K562 (cell line): ENCODE measurements around the gene RAB21. TPM values are rescaled to one million over a fixed set of nuclear protein-coding genes. Genes with fewer than 3 reads are reported as not detected.
"Not testable (repeated sequence)": the region's sequence is repeated elsewhere in the genome, so short reads cannot be mapped to it uniquely, and the experiment has no call there.

Experiments
- ATAC-seq: fragments of 200-7000 bp; cut with Tn5 transposase; 3 replicates; pipeline ENCODE4 v1.9.1; 2020; ENCODE audit warnings: moderate library complexity
- BruUV-seq: library from RNA; stranded (reverse); fragments of 400-500 nt; replicated peaks from 2 replicates; lab custom pipeline; 2021; lab: Mats Ljungman, UMichigan
- CTCF ChIA-PET: fragments of 300-600 bp; formaldehyde crosslinking; extraction: SDS; loops from one replicate; lab custom pipeline; 2021; ENCODE audit warnings: low intra/inter-chr PET ratio; lab: Yijun Ruan, JAX
- POLR2A ChIA-PET: fragments of 300-600, 350-650 bp; sonication (Branson Sonifier 250); formaldehyde crosslinking; extraction: SDS; loops from one replicate; lab custom pipeline; 2021; ENCODE audit warnings: antibody characterized with exemption, inconsistent platforms; lab: Yijun Ruan, JAX
- DNase-seq, 4 experiments: peaks; one replicate each; pipeline versions ENCODE4 v3.0.0 to v3.0.0-alpha.2; 2011 to 2018; ENCODE audit warnings: low spot score in 3 of 4, mixed read lengths in 3 of 4; ENCODE audit errors: extremely low read depth in 1 of 4
- FAIRE-seq: peaks from 2 replicates; lab custom pipeline; 2011; peaks lifted over from hg19 to GRCh38; lab: Jason Lieb, UNC
- H2AFZ ChIP-seq: 2 replicates; pipeline ENCODE4 v1.6.0; 2011; ENCODE audit warnings: low read depth, low read length, control low read depth, inconsistent platforms
- H3K27ac ChIP-seq: fragments of 200-600 bp; 3 replicates; pipeline ENCODE4 v1.8.0; 2011; ENCODE audit warnings: low read depth, mild to moderate bottlenecking, control low read depth, inconsistent platforms, low read length, moderate library complexity, mixed read lengths; ENCODE audit errors: extremely low read depth
- H3K27me3 ChIP-seq, 2 experiments: fragments of 300-600 bp in 1 of 2; 2 replicates in 1 of 2; 3 replicates in 1 of 2; pipeline versions ENCODE4 v1.6.0 to v1.8.0; 2011; ENCODE audit warnings: inconsistent platforms in 2 of 2, low read length in 2 of 2, mild to moderate bottlenecking in 1 of 2, mixed read lengths in 1 of 2, moderate library complexity in 1 of 2; ENCODE audit not compliant: control insufficient read depth in 2 of 2, insufficient read depth in 2 of 2
- H3K36me3 ChIP-seq: fragments of 300-600 bp; 3 replicates; pipeline ENCODE4 v1.8.0; 2011; ENCODE audit warnings: mild to moderate bottlenecking, low read length, inconsistent platforms; ENCODE audit not compliant: control insufficient read depth, insufficient read depth
- H3K4me1 ChIP-seq, 2 experiments: fragments of 200-600 bp in 1 of 2; replicated peaks in 1 of 2; 2 replicates in 1 of 2; 3 replicates in 1 of 2; pipeline versions ENCODE4 v1.5.1 to v1.8.0; 2011; ENCODE audit warnings: inconsistent platforms in 2 of 2, low read length in 2 of 2, mild to moderate bottlenecking in 1 of 2, mixed read lengths in 1 of 2, moderate library complexity in 1 of 2; ENCODE audit not compliant: control insufficient read depth in 2 of 2, insufficient read depth in 2 of 2
- H3K4me2 ChIP-seq: 2 replicates; pipeline ENCODE4 v1.6.1; 2011; ENCODE audit warnings: low read length, control low read depth, inconsistent platforms, mixed read lengths; ENCODE audit not compliant: insufficient read depth
- H3K4me3 ChIP-seq: fragments of 200-600 bp; sonication (generic), shearing (Covaris generic); 2 replicates; pipeline ENCODE4 v1.5.1; 2016; ENCODE audit warnings: control low read depth, inconsistent platforms
- H3K79me2 ChIP-seq: fragments of 200-600 bp; 3 replicates; pipeline ENCODE4 v1.8.0; 2011; ENCODE audit warnings: low read length, inconsistent platforms; ENCODE audit not compliant: control insufficient read depth, insufficient read depth
- H3K9ac ChIP-seq, 2 experiments: 2 replicates each; pipeline versions ENCODE4 v1.6.0 to v1.6.1; 2011; ENCODE audit warnings: low read depth in 2 of 2, low read length in 2 of 2, control low read depth in 1 of 2, inconsistent platforms in 1 of 2, mild to moderate bottlenecking in 1 of 2, mixed read lengths in 1 of 2; ENCODE audit not compliant: insufficient read depth in 1 of 2
- H3K9me1 ChIP-seq: one replicate; pipeline ENCODE4 v1.6.0; 2011; ENCODE audit warnings: inconsistent platforms, mild to moderate bottlenecking, low read length, moderate library complexity; ENCODE audit not compliant: control insufficient read depth, insufficient read depth
- H3K9me3 ChIP-seq: replicated peaks from 2 replicates; pipeline ENCODE4 v1.5.1; 2011; ENCODE audit warnings: low read depth, low read length, inconsistent platforms; ENCODE audit not compliant: control insufficient read depth, insufficient read depth
- H4K20me1 ChIP-seq: replicated peaks from 2 replicates; pipeline ENCODE4 v1.6.1; 2011; ENCODE audit warnings: low read length, inconsistent platforms, mixed read lengths; ENCODE audit not compliant: control insufficient read depth, insufficient read depth
- ASH1L ChIP-seq: fragments of 450-650 bp; IDR thresholded peaks from 2 replicates; pipeline ENCODE4 v1.6.1; 2018; ENCODE audit warnings: borderline replicate concordance, mild to moderate bottlenecking, low read depth; ENCODE audit not compliant: partially characterized antibody
- BRCA1 ChIP-seq, 2 experiments: fragments of 450-650 bp in 1 of 2; sonication (generic) in 1 of 2; formaldehyde crosslinking in 1 of 2; IDR thresholded peaks; 2 replicates each; pipeline versions ENCODE4 v1.5.0 to v1.6.1; 2017 to 2020; ENCODE audit warnings: mild to moderate bottlenecking in 1 of 2, missing genetic modification reagents in 1 of 2
- ESRRA ChIP-seq: fragments of 450-650 bp; IDR thresholded peaks from 2 replicates; pipeline ENCODE4 v1.6.1; 2014; ENCODE audit warnings: low read depth, mild to moderate bottlenecking, moderate library complexity, borderline replicate concordance
- HEY1 ChIP-seq: fragments of 250-450 bp; sonication (Bioruptor Pico); IDR thresholded peaks from 2 replicates; pipeline ENCODE4 v1.5.0; 2020; ENCODE audit warnings: mild to moderate bottlenecking, moderate library complexity, borderline replicate concordance
- KHSRP ChIP-seq: fragments of 450-650 bp; IDR thresholded peaks from 2 replicates; pipeline ENCODE4 v1.6.1; 2017
- MCM3 ChIP-seq: fragments of 450-650 bp; IDR thresholded peaks from 2 replicates; pipeline ENCODE4 v1.6.1; 2016
- MED1 ChIP-seq: sonication (generic); formaldehyde crosslinking; IDR thresholded peaks from 2 replicates; pipeline ENCODE4 v1.8.1; 2023; ENCODE audit warnings: missing genetic modification reagents, borderline replicate concordance
- SAFB2 ChIP-seq: fragments of 200-400 bp; formaldehyde crosslinking; IDR thresholded peaks from 2 replicates; pipeline ENCODE4 v1.6.1; 2018; ENCODE audit warnings: borderline replicate concordance, low read length, low read depth, moderate library complexity; ENCODE audit not compliant: severe bottlenecking
- ZNF12 ChIP-seq: sonication (generic); formaldehyde crosslinking; IDR thresholded peaks from 2 replicates; pipeline ENCODE4 v1.4.0; 2020; ENCODE audit warnings: mild to moderate bottlenecking, missing genetic modification reagents
- ZNF121 ChIP-seq: sonication (generic); formaldehyde crosslinking; conservative IDR thresholded peaks from 2 replicates; pipeline ENCODE4 v1.8.0; 2022; ENCODE audit warnings: missing genetic modification reagents
- ZNF77 ChIP-seq: fragments of 250-450 bp; sonication (Bioruptor Pico); IDR thresholded peaks from 2 replicates; pipeline ENCODE4 v1.5.0; 2020
- WGBS: fragments of 100-300 bp; shearing (Covaris generic); methylation state at CpG from one replicate; pipeline ENCODE4 v1.1.6; 2016; ENCODE audit warnings: low coverage, mixed read lengths; ENCODE audit not compliant: insufficient coverage; ENCODE audit errors: missing lambda C conversion rate; 5-methylcytosine and 5-hydroxymethylcytosine counted together
- in situ Hi-C: fragments of 300-500 bp; cut with MboI; formaldehyde crosslinking; loops from 4 replicates; pipeline ENCODE4 v1.15.0; 2018; ENCODE audit warnings: inconsistent platforms, mixed read lengths
- intact Hi-C: fragments of 100-400 bp; cut with micrococcal nuclease; formaldehyde crosslinking; loops from 2 replicates; pipeline ENCODE4 v1.14.2; 2022
- polyA plus RNA-seq, 8 experiments: library from polyadenylated mRNA; depleted of rRNA in 4 of 8; stranded (reverse) in 5 of 8; unstranded in 3 of 8; fragments of >200 nt; fragmentation: Nextera tagmentation in 2 of 8; fragmentation: Illumina TruSeq in 1 of 8; extraction: Ambion mirVana in 2 of 8; extraction: Trizol in 1 of 8; gene quantifications; 2 replicates each; pipeline versions ENCODE4 v1.2.1 to v1.2.3, GENCODE V29; 2011 to 2014; ENCODE audit warnings: inconsistent platforms in 1 of 8, missing spikeins in 1 of 8
- total RNA-seq, 7 experiments: library from RNA; depleted of rRNA in 6 of 7; stranded (reverse); fragments of >200 nt in 6 of 7; fragmentation: Illumina TruSeq in 2 of 7; extraction: Trizol in 2 of 7; gene quantifications; 2 replicates each; pipeline versions ENCODE4 v1.2.1 to v1.2.3, GENCODE V29; 2011 to 2021; ENCODE audit warnings: low replicate concordance in 1 of 7
- TF ChIP-seq, protein P1 (sequence below): fragments of 450-650 bp; formaldehyde crosslinking; IDR thresholded peaks from 2 replicates; pipeline ENCODE4 v1.4.0; 2020; ENCODE audit warnings: mild to moderate bottlenecking, moderate library complexity
- TF ChIP-seq, protein P2 (sequence below): fragments of 450-650 bp; IDR thresholded peaks from 2 replicates; pipeline ENCODE4 v1.6.1; 2016

Gene RAB21
- total and polyA plus RNA-seq, 9 of the 15 experiments (the other 6 are each of a cell fraction or from before 2014, with no cell fraction given), result 5.3 to 45.6 (median 19.6) TPM

DNA sequence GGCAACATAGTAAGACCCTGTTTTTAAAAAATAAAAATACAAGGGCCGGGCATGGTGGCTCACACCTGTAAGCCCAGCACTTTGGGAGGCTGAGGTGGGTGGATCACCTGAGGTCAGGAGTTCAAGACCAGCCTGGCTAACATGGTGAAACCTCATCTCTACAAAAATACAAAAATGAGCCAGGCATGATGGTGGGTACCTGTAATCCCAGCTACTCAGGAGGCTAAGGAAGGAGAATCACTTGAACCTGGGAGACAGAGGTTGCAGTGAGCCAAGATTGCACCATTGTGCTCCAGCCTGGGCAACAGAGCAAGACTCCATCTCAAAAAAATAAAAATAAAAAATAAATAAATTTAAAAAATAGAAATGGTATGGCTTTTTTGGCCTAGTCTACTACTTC, 6.7 kb downstream of the RAB21 start:
- H3K4me1 ChIP-seq, H3K9me3 ChIP-seq, FAIRE-seq, intact Hi-C loops, ATAC-seq, DNase-seq, H3K27ac ChIP-seq, H3K4me3 ChIP-seq, H3K9me1 ChIP-seq, H3K27me3 ChIP-seq, H2AFZ ChIP-seq, in situ Hi-C loops, CTCF ChIA-PET, H3K9ac ChIP-seq, BruUV-seq, H4K20me1 ChIP-seq, H3K4me2 ChIP-seq: not testable (repeated sequence)
- WGBS, result 100% methylated on average over 1 of the region's 1 CpG
- Histone ChIP-seq H3K36me3 (peaks cover 43% of the 10 kb centered on the region), H3K79me2 (peaks cover 96% of the 10 kb centered on the region)
- POLR2A ChIA-PET, result interaction anchor here (0.6 kb wide), 1 partner anchor 12 kb away, joined by 3 read pairs; no protein-coding TSS in a partner anchor
- TF ChIP-seq ZNF121 (CRISPR knock-in tag), result peak; percentile 79

DNA sequence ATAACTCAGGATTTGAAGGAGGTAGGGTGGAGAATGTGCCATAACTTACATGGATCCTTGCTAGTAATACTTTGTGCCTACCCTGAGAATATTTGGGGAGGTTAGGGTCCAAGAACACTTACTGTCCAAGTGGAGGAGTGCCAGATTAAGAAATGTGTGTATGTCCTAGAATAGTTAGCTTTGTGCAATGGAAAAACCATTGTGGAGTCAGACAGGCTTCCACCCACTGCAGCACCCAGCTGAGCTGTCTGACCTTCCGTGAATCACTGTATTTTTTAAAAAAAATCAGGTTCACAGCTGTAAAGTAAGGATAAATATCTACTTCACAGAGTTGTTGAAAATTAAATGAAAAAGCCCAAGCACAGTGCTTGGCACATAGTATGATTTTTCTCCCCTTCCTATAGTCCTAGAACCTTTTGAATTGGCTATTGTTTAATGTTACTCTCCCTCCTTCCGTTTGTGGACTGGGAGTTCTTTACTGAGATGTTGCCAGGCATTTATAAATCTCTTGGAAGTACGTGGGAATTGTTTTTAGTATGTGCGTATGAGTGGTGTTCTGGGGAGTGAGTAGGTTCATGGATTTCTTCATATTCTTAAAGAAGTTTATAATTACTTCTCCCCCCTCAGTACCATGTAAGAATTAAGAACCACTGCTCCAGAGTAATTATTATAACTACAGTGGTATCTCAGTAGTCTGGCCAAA, 9.2 kb downstream of the RAB21 start:
- Histone ChIP-seq H3K27me3 (no peaks in the 10 kb centered on the region), H3K4me2 (no peak overlapping the region), H3K9me1 (no peaks in the 10 kb centered on the region), H3K9ac (no peak overlapping the region), H3K36me3 (peaks cover 20% of the 10 kb centered on the region), H2AFZ (no peak overlapping the region), H3K4me1 (peaks cover 0 to 2% of the 10 kb centered on the region in 2 experiments; a peak in 2 of 5 replicates), H3K9me3 (peaks cover 7% of the 10 kb centered on the region; the same call in 1 of the 2 replicates), H3K4me3 (no peak overlapping the region), H3K79me2 (peaks cover 96% of the 10 kb centered on the region), H3K27ac (no peak overlapping the region), H4K20me1 (no peaks in the 10 kb centered on the region)
- FAIRE-seq (no peak), ATAC-seq (peak; percentile 34; the same call in 2 of the 3 replicates), DNase-seq (no peak)
- ChIA-PET CTCF (no interaction called here), POLR2A (interaction anchor here (0.6 to 1.0 kb wide), 3 partner anchors 9 to 16 kb away, joined by 3 read pairs; partner anchors contain the start of gene RAB21)
- WGBS, result 74% methylated on average over 4 of the region's 4 CpGs
- intact Hi-C loops (no loop called here), in situ Hi-C loops (no loop called here)
- BruUV-seq, result no TSS peak
- no peak for TF ChIP-seq KHSRP
- no peak for TF ChIP-seq ASH1L
- TF ChIP-seq ZNF12 (CRISPR knock-in tag), result no peak
- TF ChIP-seq SAFB2, result no peak
- TF ChIP-seq MCM3, result no peak
- TF ChIP-seq HEY1 (CRISPR knock-in tag), result no peak
- TF ChIP-seq BRCA1 (IDR thresholded peaks at IDR 0.05), result no peak
- no peak for TF ChIP-seq BRCA1 (CRISPR knock-in tag; IDR thresholded peaks at IDR 0.05)
- no peak for TF ChIP-seq MED1
- no peak for TF ChIP-seq ZNF77 (CRISPR knock-in tag)
- TF ChIP-seq, protein P1, sequence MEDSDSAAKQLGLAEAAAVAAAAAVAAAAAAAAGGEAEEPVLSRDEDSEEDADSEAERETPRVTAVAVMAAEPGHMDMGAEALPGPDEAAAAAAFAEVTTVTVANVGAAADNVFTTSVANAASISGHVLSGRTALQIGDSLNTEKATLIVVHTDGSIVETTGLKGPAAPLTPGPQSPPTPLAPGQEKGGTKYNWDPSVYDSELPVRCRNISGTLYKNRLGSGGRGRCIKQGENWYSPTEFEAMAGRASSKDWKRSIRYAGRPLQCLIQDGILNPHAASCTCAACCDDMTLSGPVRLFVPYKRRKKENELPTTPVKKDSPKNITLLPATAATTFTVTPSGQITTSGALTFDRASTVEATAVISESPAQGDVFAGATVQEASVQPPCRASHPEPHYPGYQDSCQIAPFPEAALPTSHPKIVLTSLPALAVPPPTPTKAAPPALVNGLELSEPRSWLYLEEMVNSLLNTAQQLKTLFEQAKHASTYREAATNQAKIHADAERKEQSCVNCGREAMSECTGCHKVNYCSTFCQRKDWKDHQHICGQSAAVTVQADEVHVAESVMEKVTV (CRISPR knock-in tag), result no peak
- TF ChIP-seq ESRRA, result no peak
- TF ChIP-seq, protein P2, sequence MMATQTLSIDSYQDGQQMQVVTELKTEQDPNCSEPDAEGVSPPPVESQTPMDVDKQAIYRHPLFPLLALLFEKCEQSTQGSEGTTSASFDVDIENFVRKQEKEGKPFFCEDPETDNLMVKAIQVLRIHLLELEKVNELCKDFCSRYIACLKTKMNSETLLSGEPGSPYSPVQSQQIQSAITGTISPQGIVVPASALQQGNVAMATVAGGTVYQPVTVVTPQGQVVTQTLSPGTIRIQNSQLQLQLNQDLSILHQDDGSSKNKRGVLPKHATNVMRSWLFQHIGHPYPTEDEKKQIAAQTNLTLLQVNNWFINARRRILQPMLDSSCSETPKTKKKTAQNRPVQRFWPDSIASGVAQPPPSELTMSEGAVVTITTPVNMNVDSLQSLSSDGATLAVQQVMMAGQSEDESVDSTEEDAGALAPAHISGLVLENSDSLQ, result no peak
